ENCODE results near the gene P2RX5.

The P2RX5 gene

DNA sequence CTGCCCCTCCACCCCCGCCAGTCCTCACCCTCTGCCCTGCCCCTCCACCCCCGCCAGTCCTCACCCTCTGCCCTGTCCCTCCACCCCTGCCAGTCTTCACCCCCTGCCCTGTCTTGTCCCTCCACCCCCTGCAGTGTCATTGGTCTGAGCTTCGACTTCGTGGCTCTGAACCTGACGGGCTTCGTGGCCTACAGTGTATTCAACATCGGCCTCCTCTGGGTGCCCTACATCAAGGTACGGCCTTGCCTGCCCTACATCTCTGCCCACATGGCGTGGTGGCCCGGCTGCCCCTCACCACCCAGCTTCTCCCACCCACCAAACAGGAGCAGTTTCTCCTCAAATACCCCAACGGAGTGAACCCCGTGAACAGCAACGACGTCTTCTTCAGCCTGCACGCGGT, 39.6 kb downstream of the P2RX5 start:
- no peak for DNase-seq

DNA sequence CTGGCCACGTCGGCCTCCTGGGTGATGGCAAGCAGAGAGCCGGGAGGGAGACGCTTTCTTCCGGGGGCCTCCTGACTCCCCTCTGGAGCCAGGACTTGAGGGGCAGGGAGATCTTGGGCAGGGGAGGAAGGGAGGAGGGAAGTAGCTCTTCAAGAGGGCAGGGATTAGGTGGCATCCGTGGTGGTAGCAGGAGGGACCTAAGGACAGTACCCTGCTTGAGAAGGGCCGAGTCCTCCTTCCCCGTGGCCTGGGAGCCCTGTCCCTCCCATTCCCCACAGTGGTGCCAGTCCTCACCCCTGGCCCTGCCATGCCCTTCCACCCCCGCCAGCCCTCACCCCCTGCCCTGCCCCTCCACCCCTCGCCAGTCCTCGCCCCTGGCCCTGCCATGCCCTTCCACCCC, 40.2 kb downstream of the P2RX5 start:
- no peak for DNase-seq

DNA sequence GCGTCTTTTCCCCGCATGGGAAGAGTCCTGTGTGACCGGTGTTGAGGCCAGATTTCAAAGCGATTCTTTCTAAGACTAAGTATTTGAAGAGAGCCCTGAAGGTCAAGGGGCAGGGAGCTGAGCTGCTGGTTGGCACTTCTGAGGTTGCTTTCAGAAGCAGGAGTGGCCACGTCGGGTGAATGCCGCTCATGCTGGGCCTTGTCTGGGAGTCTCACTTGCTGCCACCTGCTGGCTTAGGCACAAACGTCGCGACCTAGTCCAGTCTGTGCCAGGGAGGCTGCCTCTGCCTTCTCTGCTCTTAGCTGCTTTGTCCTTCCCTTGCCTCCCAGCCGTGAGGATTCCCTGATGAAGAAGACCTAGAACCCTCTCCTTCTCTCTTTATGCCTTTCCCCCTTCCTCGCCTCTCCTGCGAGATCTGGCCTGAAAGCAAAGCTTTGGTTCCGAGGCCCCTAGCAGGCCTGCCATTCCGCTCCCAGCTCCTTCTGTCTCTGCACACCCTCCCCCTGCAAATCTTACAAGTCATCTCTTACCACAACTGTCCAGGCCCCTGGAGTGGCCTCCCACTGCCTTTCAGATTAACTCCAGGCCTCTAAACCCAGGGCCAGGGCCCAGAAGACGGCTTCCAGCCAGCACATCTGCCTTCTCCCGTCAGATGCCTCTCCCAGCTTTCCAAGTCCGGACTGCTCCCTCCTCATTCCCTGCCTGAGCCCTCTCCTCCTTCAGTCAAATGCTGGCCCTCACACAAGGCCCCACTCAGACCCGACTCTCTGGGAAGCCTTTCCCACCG, 48.0 kb downstream of the P2RX5 start:
- DNase-seq = no peak

DNA sequence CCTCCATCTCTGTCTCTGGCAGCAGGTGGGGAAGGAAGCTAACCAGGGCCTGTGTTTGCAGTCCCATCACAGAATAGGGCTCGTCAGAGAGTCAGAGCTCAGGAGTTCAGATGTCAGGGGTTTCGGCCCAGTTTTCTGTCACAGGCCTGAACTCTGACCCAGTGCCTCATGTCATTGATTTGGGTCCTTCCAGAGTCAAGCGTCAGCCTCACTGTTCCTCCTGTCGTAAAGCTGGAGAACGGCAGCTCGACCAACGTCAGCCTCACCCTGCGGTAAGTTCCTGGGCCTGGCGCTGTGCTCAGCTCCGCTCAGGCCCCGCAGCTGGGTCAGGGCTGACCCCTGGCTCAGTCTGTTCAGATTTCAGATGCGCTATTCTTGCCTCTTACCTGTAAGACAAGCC, 48.7 kb downstream of the P2RX5 start:
- no peak for DNase-seq

DNA sequence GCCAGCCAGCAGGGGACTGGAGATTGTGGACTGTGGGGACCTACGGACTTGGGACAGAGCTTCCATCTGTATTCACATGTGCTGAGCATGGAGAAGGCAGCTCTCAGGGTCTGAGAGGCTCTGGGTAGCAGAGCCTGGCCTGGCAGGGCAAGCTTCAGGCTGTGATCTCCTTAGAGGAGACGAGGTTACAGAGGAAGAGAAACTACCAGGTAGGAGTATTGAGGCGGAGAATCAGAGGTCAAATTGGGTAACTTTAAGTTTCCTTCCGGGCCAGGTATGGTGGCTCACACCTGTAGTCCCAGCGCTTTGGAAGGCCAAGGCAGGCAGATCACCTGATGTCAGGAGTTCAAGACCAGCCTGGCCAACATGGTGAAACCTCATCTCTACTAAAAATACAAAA, 50.6 kb downstream of the P2RX5 start:
- no peak for DNase-seq

DNA sequence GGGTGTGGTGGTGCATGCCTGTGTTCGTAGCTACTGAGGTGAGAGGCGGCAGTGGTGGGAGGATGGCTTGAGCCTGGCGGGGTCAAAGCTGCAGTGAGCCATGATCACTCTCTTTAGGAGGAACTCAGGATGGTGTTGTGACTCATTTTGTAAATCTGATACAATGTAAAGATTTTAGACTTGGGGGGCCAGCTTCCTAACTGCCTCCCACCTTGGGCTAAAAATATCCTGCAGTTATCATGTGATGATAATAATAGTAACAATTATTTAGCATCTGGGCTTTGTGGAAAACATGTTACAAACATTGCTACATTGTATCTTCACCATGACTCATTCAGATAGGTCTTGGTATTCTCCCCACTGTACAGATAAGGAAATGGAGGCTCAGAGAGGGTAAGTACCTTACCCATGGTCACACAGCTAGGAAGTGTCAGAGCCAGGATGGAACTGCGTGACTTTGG, 52.0 kb downstream of the P2RX5 start:
- no peak for DNase-seq

DNA sequence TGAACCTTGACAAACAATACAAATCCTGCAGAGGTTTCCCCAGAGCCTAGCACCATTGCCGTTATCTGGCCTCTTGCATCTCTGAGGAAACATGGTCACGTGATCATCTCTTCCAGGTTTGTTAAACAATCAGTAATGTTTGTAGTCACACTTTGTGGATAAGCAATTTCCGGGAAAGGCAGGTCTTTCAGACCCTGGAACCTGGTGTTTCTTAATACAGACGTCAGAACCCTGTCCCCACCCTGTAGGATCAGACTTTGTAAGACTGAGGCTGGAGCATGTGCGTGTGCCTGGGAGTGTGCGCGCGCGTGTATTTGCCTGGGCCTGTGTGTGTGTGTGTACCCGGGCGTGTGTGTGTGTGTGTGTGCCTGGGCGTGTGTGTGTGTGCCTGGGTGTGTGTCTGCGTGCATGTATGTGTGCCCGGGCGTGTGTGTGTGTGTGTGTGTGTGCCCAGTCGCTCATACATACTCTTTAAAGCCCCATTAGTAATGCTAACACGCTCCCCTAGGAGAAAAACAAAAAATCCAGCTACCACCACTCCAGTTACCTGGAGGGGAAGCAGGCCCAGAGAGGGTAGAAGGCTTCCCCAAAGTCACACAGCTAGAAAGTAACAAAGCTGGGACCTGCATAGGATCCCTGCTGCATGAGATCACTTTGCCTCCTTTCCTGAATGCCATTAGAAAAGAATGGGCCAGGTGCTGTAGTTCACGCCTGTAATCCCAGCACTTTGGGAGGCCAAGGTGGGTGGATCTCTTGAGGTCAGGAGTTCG, 54.1 kb downstream of the P2RX5 start:
- DNase-seq = no peak

DNA sequence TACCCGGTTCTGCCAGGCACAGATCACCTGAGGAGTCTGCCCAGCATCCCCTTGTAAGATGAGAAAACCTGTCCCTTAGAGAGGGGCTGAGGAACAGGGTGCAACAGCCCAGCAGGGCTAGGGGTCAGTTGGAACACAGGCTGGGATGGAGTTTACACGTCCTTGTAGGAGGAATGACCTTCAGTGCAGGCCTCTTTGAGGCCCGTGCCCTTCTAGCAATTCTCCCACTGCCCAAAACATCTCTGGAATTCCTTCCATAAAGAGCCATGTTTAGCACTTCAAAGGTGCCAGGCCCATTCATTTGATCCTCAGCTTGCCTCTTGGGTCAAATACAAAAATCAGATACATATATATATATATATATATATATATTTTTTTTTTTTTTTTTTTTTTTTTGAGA, 54.9 kb downstream of the P2RX5 start:
- no peak for DNase-seq

DNA sequence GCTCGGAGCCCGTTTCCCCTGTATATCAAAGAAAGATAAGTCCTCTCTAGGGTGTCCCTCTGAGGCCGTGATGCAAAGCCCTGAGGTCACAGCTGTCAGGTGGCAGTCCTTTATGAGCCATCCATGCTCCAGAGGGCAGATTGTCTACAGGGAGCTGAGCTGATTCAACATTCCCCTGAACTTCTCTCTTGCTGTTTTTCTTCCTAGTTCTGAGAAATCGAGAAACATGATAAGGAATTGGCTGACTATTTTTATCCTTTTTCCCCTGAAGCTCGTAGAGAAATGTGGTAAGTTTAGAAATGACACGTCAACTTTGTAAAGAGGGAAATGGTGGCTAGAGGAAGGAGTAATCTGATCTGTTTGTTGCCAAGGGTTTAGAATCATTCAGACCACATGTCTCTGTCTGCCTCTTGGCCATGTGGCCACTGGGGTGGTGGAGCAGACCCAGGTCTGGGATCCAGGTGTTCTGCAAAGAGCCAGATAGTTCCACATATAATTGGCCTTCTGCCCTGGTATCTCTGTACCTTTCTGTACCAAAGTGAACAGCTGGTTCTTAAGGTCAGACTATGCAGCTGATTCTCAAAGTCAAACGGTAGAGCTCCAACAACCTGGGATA, 55.9 kb downstream of the P2RX5 start:
- DNase-seq = peak in 1 of 2 donors; percentile 66

DNA sequence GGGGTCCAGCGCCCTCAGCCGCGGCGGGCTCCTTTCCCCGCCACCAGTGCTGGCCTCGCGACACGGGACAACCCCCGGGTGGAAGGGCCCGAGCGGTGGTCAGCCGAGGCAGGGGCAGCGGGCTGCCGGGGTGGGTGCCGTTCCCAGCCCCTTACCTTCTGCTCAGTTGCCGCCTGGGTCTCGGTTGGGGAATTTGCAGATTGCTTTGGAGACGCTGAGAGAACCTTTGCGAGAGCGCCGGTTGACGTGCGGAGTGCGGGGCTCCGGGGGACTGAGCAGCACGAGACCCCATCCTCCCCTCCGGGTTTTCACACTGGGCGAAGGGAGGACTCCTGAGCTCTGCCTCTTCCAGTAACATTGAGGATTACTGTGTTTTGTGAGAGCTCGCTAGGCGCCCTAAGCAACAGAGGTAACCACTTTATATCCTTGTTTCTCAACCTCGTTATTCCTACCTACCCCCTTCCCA, 59.0 kb downstream of the P2RX5 start:
- DNase-seq = no peak

DNA sequence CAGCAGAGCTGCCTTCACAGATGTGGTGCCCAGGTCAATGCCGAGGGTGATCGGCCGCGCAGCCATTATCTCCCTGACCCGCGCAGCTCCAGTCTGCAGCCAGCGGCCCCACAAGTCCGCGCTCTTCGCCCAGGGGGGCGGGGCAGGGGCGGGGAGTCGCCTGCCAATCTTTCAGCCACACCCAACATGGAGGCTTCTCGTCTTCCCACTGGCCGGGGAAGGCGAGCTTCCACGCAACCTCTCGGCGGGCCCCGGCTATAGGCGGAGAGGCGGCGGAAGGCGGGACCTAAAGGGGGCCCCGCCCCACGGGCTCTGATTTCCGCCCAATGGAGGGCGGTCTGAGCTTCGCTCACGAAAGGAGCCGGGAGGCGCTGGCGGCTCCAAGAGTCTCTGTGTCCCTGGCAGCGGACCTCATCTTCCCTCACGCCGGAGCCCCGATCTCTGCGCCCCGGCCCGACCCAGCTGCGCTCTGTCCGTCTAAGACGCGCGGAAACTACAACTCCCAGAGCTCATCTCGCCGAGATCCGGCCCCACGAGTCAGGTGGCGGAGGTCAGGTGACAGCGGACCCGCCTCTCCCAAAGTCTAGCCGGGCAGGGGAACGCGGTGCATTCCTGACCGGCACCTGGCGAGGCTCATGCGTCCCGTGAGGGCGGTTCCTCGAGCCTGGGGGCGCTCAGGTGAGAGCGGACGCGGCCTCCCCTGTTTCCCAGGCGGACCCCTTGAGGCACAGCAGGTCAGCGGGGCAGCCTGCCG, 59.6 kb downstream of the P2RX5 start, which contains the start of the genes CTNS and SHPK:
CTNS (plus strand) TSS at position 607 of the 754 bp plus-strand sequence. CDS start 3,447 bp downstream, outside the sequence.
SHPK (minus strand) TSS at position 97 of the 754 bp plus-strand sequence; CDS start at position 66, 31 bp downstream.
- DNase-seq = peak; percentile 89 to 97

DNA sequence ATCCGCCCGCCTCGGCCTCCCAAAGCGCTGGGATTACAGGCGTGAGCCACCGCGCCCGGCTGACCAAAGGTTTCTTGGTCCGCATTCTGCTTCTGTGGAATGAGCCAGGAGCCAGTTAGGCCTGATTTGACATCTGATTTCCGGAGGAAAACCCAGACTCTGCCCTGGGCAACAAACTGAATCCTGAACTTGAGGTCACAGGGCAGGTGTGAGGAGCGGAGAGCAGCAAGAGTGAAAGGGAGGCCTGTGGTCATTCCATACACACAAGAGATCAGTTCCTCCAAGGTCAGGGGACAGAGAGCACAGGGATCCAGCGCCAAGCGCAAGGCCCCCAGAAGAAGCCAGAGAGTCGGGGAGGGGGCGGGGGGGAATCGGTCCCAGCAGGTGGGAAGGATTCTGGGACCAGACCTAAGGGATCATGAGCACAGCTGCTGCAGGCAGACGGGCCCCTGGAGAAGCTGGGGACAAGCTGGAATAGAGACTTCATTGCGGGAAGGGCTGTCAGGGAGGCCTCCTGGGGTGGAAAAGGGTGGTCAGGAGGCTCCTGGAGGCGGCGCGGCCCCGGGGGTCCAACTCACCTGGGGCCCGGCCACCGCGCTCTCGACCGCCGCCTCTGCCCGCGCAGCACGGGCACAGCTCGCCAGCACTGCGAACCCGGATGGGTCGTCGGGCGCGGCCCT, 60.3 kb downstream of the P2RX5 start:
- no peak for DNase-seq

DNA sequence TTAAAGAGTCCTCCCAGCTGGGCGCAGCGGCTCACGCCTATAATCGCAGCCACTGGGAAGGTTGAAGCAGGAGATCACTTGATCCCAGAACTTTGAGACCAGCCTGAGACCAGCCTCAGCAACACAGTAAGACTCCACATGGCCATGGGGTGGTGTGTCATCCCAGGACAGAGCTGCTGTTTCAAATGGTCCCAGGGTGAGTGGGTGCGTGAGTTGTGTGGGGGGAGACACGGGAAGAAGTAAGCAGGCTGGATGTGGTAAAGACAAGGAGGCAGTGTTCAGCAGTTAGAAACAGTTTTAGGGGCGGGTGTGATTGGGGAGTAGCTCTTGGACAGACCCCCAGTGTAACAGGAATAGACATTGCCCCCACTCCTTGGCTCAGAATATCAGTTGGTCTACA, 63.7 kb downstream of the P2RX5 start:
- no peak for DNase-seq

DNA sequence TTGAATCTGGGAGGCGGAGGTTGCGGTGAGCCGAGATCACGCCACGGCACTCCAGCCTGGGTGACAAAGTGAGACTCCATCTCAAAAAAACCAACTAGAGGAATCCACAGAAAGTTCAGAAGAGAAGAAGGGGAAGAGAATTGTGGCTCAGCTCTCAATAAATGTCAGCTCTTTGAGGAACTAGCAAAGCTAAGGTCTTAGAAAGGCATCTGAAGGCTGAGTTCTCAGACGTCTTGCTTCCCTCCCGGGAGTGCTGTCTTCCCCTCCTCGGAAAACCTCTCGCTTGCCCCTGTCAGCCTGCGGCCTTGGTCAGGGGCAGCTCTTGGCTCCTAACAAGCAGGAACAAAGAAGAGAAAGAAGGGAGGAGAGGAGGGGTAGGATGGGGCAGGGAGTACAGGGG, 65.2 kb downstream of the P2RX5 start:
- DNase-seq = no peak

DNA sequence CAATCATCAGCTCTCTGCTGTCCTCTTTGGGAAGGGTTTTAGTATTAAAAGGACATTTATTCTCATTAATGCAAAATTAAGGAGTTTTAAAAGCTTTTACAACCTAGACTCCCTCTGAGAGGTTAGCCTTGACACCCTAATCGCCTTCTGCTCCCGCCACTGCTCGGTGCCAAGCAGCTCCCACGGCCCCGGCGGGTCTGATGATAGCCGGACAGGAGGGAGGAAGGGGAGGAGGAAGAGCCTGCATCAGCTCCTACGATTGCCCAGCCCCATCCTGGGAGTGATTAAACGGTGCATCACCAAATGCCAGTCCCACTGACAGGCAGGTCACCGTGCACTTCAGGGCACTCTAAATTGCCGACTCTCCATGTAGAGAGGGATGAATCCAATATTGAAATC, 68.2 kb downstream of the P2RX5 start:
- DNase-seq = no peak

DNA sequence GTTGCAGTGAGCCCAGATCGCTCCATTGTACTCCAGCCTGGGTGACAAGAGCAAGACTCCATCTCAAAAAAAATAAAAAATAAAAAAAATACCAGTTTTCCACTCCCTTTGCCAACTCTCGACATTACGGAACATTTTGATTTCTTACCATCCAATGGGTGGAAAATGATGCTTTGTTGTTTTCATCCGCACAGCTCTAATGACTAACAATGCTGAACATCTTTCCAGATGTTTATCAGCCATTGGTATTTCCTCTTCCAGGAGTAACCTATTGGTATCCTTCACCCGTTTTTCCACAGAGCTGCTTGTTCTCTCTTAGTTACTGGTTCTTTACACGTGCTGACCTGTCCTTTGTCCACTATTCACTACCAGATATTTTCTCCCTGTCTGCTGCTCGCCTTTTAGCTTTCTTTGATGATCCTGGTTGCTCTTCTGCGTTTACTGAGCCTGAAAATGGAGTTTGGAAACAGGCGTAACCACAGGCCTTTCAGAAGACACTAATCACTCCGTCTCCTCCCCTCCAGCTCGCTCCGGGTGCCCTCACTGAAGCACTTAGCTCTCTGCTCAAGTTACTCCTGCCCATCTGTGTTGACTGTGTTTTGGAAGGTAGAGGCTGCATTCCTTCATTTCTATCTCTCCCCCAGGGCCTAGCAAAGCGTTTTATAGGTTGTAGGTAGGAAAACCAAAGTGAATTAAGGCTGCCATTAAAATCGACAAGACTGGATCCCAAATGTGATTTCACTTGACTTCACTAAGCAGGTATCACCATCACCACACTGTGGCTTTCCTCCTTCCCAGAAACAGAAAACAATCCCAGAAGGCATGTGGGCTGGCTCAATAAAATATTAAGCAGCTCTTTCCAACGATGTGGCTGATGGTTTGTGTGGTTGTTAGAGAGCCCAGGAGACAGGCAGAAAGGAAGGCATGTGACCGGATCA, 68.9 kb downstream of the P2RX5 start:
- DNase-seq = no peak

Data from bone marrow (tissue), 2 donors.